Inflammatory macrophage treated with lipopolysaccharide for 4 hours (primary cell): ENCODE data around the gene ZFTA.
"Not testable (repeated sequence)": the region's sequence is repeated elsewhere in the genome, so short reads cannot be mapped to it uniquely, and the experiment has no call there.

Experiments used
- DNase-seq: peaks from one replicate; pipeline ENCODE4 v3.0.0-alpha.2; 2020

The ZFTA gene

DNA sequence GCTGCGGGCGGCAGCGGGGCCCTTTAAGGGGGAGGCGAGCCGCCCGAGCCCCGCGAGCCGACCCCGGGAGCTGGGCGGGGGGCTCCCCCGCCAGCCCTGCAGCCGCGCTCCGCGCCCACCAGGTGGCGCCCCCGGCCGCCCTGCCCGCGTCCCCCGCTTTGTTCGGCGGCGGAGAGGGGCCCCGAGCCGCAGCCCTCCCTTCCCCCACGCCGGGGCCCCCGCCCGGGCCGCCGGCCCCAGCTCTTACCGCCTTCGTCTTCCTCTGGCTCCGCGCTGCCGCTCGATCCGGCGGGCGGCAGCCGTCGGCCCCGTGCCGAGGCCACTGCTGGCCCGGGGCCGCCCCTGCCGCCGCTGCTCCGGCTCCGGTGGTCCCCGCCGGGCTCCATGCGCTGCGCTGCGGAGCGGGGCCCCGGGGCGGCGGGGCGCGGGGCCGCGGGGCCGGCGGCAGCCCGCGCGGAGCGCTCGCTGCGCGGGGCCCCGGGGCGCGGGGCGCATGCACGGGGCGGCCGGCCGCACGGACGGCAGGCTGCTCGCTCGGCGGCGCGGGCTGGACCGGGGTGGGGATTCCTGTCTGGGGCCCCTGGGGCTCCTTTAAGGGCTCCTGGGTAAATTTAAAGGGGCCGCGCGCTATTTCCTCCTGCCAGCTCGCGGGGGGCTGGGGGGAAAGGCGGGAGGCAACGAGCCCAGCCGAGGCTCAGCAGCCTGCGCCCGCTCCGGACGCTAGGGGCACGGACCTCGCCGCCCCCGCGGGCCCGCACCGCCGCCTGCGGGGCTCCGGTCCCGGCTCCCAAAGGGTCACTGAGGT, at the start of gene ZFTA:
Gene ZFTA (minus strand): TSS at position 539 of the 805 bp plus-strand sequence. CDS start 153 bp downstream, at position 386.
- DNase-seq, result peak; percentile 8

GRCh38 chr11:63817758-63818498, 49.4 kb upstream of the ZFTA start:
- DNase-seq, result no peak

GRCh38 chr11:63816732-63817131, 48.2 kb upstream of the ZFTA start:
- no peak for DNase-seq

DNA sequence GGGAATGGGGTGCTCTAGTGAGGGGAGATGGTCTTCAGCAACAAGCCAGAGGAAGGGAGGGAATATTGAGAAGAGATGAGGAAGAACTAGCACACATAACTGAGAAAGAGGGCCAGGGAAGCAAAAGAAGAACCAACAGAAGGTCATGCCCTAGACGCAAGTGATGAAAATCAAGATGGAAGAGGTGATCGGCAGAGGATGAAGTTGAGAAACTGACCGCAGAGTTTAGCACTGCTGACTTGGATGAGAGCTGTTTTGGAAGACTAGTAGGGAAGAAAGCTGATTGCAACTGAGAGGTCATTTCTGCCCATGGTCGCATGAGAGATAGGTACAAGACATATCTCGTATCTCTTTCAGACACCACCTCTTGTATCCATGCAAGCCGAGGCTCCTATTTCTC, 47.6 kb upstream of the ZFTA start:
- DNase-seq, result peak; percentile 51

GRCh38 chr11:63814383-63814736, 45.8 kb upstream of the ZFTA start:
- no peak for DNase-seq

DNA sequence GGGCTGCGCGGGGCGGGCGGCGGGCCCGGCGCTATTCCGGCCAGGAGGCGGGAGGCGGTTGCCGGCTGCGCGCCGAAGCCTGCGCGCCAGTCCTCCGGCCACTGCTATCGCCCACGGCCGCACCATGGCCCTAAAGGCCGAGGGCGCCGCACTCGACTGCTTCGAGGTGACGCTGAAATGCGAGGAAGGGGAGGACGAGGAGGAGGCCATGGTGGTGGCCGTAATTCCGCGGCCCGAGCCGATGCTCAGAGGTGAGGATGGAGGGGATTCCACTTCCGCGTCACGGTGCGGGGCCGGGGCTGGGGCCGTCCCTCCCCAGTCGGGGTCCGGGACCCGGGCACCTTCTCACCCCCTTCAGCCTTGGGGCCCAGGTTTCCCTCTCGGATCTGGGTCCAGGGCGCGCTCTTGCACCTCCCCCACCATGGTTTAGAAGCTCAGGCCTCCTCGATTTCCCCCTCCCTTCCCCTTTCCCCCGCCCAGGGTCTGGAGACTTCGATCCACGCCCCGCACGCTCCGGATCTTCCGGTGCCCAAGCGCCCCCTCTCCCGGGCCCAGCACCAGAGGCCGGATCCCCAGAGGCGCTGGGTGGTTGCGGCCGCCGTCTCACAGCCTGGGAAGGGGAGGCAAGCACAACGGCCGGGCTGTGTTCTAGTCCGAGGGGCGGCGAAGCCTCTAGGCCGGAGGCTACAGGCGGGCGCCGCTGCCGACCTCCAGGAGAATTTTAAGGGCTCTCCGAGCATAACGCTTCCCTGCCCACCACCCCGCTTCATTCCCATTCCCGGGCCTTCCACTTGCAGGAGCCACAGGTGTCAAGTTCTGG, 45.2 kb upstream of the ZFTA start:
- no peak for DNase-seq

DNA sequence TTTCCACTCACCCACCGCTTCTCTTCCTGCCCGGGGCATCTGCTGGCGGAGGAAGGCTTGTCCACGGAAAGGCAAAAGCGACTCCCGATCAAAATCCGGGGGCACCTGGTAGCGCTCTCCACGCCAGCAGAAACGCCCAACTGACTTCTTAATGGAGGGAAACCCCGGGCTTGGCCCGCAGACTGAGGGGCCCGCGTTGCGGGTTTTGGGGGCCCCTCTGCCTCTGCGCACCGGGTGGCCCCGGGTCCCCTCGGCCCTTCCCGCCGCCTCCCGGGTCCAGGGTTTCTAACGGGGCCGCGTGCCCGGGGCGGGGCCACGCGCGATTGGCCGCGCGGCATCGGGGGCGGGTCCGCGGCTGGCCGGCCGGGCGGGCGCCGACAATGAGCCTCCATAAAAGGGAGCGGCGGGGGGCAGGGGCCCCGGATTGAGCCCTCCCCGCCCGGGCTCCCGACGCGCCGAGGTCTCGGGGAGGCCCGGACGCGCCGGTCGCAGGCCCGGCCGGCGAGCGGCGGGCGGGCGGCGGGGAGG, 44.5 kb upstream of the ZFTA start, which contains the start of gene SPINDOC:
Gene SPINDOC (plus strand): TSS at position 422 of the 528 bp plus-strand sequence. CDS start 231 bp downstream, outside the sequence.
- peak; percentile 67 for DNase-seq

- no peak for DNase-seq
Measured at GRCh38 chr11:63811522-63811921, 42.9 kb upstream of the ZFTA start.

- not testable (repeated sequence) for DNase-seq
Measured at GRCh38 chr11:63810383-63810782, 41.8 kb upstream of the ZFTA start.

- no peak for DNase-seq
Measured at GRCh38 chr11:63805844-63806415, 37.4 kb upstream of the ZFTA start.

DNA sequence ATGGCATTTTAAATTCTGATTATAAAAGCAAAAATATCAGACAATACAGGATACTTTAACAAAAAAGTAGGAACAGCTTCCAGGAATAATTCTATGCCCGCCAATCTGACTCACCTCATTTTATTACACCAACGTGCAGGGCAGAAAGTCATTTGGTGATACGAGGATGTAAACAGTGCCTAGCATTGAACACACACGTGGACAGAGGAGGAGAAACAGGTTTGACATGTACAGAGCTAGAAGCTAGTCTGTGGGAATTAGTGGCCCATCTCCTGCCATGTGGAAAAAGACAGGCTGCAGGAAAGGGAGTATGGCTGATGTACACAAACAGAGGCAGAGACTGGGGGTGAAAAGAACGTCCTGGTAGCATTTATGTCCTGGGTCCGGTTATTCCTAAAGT, 35.7 kb upstream of the ZFTA start:
- no peak for DNase-seq

DNA sequence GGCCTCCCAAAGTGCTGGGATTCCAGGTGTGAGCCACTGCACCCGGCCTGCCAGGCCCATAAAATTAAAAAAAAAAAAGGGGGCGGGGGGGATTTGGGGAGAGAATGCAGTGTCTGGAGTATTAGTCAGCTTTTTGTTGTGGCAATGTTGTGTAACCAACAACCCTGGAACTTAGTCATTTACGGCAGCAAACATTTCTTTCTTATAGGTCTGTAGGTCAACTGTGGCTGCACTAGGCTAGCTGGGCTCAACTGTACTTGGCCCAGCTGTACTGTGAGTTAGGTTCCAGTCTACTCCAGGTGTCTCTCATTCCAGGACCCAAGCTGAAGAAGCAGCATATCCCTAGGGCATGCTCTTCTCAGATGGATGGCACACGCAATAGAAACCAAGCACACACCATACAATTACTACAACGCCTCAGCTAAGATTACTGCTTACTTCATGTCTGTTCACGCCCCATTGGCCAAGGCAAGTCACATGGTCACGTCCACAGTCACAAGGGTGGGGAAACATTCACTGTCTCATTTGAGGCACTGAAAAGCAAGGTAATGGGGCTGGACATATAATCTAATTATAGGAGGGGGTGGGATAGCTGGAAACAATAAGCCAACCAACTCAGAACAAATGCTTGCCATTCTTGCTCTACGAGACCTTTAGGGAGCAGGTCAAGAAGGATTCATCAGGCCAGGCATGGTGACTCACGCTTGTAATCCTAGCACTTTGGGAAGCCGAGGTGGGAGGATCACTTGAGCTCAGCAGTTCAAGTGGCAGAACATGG, 34.3 kb upstream of the ZFTA start:
- DNase-seq, result peak; percentile 14

DNA sequence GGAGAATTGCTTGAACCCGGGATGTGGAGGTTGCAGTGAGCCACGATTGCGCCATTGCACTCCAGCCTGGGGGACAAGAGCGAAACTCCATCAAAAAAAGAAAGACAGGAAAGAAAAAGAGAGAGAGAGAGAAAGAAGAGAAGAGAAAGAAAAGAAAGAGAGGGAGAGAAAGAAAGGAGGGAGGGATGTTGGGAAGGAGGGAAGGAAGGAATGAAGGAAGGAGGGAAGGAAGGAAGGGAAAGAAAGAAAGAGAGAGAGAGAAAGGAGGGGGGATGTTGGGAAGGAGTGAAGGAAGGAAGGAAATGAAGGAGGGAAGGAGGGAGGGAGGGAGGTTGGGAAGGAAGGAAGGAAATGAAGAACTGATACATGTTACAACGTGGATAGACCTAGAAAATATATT, 32.3 kb upstream of the ZFTA start:
- DNase-seq, result no peak

DNA sequence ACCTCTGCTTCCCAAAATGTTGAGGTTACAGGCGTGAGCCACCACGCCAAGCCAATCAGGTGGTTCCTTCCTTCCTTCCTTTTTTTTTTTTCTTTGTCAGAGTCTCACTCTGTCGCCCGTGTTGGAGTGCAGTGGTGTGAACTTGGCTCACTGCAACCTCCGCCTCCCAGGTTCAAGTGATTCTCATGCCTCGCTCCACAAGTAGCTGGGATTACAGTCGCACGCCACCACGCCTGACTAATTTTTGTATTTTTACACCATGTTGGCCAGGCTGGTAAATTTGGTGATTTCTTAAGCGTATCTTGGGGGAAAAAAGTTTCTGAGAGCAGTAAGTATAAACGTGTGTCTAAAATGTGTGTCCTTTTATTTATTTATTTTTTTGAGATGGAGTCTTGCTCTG, 26.5 kb upstream of the ZFTA start:
- DNase-seq, result no peak

GRCh38 chr11:63793161-63793560, 24.6 kb upstream of the ZFTA start:
- DNase-seq, result peak; percentile 65

DNA sequence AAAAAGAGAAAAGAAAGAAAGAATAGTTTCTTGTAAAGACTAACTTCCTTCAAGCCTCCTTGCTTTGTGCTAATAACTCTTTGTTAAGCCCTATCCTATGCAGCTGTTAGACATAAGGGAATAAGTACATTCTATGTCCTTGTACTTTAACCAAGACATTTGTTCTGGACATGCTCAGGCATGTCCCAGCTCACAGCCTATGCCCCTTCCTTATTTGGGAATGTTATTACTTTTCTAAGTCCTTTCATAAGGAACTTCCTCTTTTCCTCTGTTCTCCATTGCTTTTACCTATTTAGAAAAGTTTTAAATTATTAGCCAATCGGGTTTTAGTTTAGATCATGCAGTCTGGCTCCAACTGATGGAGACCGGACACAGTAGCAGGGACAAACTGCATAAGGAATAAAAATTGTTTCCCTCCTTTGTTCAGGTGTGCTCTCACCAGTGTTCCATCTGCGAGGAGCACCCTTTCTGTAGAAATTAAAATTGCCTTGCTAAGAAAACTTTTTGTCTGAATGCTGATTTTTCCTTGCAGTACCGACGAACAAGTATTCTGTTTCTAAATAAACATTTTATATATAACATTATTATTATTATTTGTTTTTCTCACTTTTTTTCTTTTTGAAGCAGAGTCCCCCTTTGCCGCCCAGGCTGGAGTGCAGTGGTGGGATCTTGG, 23.1 kb upstream of the ZFTA start:
- no peak for DNase-seq

GRCh38 chr11:63785823-63786222, 17.2 kb upstream of the ZFTA start:
- no peak for DNase-seq

GRCh38 chr11:63783925-63784592, 15.5 kb upstream of the ZFTA start:
- DNase-seq, result no peak

DNA sequence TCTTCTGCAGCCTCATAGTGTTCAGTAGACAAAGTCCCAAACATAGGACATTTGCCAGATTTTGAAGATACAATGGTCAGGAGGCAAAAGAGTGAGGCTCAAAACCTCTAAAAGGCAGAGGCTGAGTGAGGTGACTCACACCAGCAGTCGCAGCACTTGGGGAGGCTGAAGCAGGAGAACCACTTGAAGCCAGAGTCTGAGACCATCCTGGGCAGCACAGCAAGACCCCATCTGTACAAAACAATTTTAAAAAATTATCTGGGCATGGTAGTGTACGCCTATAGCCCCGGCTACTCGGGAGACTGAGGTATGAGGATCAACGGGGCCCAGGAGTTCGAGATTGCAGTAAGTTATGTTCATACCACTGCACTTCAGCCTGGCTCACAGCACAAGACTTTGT, 14.2 kb upstream of the ZFTA start:
- no peak for DNase-seq

DNA sequence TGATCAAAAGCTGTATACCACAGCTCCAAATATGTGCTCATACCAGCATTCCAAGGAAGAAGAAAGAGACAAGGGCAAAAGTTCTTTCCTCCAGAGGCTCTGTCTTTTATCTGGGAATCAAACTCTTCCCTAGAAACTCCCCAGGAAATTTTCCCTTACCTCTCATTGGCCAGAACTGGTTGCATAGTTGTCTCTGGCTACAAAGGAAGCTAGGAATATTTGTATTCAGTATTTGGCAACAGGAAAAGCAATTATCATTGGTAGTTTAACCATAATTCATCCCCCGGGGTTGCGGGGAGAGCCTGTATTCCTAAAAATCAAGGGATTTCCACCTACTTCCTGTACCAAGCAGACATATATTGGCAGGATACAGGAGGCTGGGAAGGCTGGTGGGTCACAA, 10.5 kb upstream of the ZFTA start:
- DNase-seq, result no peak

GRCh38 chr11:63775191-63775590, 6.6 kb upstream of the ZFTA start:
- no peak for DNase-seq
